Measurements from ENCODE around the gene ANKRD6.

ANKRD6 gene

GRCh38 chr6:89468998-89469397 lies 36.0 kb downstream of the ANKRD6 start:
- POLR2A ChIA-PET, result no interaction called here
- no peak overlapping the region for H3K4me3 ChIP-seq (ENCODE audit: low read depth, low read length)
- TF ChIP-seq, protein P1, sequence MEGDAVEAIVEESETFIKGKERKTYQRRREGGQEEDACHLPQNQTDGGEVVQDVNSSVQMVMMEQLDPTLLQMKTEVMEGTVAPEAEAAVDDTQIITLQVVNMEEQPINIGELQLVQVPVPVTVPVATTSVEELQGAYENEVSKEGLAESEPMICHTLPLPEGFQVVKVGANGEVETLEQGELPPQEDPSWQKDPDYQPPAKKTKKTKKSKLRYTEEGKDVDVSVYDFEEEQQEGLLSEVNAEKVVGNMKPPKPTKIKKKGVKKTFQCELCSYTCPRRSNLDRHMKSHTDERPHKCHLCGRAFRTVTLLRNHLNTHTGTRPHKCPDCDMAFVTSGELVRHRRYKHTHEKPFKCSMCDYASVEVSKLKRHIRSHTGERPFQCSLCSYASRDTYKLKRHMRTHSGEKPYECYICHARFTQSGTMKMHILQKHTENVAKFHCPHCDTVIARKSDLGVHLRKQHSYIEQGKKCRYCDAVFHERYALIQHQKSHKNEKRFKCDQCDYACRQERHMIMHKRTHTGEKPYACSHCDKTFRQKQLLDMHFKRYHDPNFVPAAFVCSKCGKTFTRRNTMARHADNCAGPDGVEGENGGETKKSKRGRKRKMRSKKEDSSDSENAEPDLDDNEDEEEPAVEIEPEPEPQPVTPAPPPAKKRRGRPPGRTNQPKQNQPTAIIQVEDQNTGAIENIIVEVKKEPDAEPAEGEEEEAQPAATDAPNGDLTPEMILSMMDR (IDR thresholded peaks at IDR 0.05; ENCODE audit: insufficient read depth, low read length, missing control alignments), result no peak
- CTCF ChIA-PET, result interaction anchor here (0.6 to 1.2 kb wide), 2 partner anchors 97 to 1539 kb away, joined by 3 to 5 read pairs; no protein-coding TSS in a partner anchor
- no peak for DNase-seq (ENCODE audit: low read depth, low spot score)

DNA sequence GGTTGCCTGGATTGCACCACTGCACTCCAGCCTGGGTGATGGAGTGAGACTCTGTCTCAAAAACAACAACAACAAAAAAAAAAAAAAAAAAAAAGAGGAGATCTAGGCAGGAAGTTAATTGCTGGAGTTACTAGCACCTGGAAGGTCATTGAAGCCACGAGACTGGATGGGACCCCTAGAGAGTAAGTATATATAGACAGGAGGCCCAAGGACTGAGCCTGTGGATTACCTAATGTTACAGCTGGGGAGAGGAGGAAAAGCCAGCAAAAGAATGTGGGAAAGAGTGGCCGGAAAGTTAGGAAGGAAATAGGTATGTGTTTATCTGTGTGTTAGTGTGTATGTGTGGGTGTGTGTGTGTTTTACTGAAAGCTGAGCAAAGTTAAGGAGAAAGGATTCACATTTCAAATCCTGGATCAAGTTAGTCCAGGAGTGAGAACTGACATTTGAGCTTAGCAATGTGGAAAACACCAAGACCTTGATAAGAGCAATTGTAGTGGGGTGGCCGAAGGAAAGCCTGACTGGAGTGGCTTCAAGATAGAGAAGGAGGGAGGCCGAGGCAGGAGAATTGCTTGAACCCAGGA lies 38.4 kb downstream of the ANKRD6 start:
- TF ChIP-seq, protein P1 (IDR thresholded peaks at IDR 0.05; ENCODE audit: insufficient read depth, low read length, missing control alignments), result no peak
- no peak overlapping the region for H3K4me3 ChIP-seq (ENCODE audit: low read depth, low read length)
- CTCF ChIA-PET, result no interaction called here
- no peak for DNase-seq (ENCODE audit: low read depth, low spot score)
- POLR2A ChIA-PET, result no interaction called here

DNA sequence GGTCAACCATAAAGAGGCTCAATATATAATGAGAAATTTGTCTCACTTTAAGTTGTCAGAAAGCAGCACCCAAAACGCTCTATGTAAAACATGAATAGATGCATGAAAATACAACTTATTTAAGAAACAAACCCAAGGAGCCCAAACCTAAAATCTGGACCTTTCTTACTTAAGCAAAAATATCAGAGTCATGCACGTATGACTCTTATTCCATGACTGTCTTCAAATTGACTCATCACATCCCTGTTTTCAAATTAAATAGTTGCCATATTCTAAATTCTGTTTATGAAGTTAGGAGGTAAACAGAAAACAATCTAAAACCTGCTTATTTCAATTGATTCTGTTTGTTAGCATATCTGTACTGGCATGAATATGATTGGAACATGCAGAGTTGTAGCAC lies 42.1 kb downstream of the ANKRD6 start:
- TF ChIP-seq, protein P1 (IDR thresholded peaks at IDR 0.05; ENCODE audit: insufficient read depth, low read length, missing control alignments), result no peak
- H3K4me3 ChIP-seq (ENCODE audit: low read depth, low read length), result no peak overlapping the region
- POLR2A ChIA-PET, result no interaction called here
- no peak for DNase-seq (ENCODE audit: low read depth, low spot score)
- CTCF ChIA-PET, result no interaction called here

DNA sequence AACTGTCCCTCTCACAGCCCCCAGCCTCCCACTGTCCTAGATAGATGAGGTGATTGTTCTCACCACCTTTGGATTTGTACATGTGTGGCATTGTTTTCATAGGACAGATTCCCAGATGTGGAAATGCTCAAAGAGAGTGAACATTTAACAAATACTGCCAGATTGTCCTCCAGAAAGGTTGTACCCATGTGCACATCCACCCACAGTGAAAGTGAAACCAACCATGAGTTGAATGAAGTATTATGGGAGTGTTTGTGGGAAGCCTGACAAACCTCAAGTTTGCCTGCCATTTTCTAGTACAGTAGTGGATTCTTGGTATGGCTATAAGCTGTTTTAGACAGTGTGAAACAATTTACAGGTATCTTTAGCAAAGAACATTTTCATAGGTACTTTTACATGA lies 42.7 kb downstream of the ANKRD6 start:
- no peak for DNase-seq (ENCODE audit: low read depth, low spot score)
- CTCF ChIA-PET, result no interaction called here
- H3K4me3 ChIP-seq (ENCODE audit: low read depth, low read length), result no peak overlapping the region
- POLR2A ChIA-PET, result no interaction called here
- TF ChIP-seq, protein P1 (IDR thresholded peaks at IDR 0.05; ENCODE audit: insufficient read depth, low read length, missing control alignments), result no peak

- CTCF ChIA-PET, result interaction anchor here (1.3 kb wide), 1 partner anchor 13 kb away, joined by 4 read pairs; no protein-coding TSS in a partner anchor
- POLR2A ChIA-PET, result no interaction called here
- no peak overlapping the region for H3K4me3 ChIP-seq (ENCODE audit: low read depth, low read length)
- no peak for DNase-seq (ENCODE audit: low read depth, low spot score)
- TF ChIP-seq, protein P1 (IDR thresholded peaks at IDR 0.05; ENCODE audit: insufficient read depth, low read length, missing control alignments), result no peak
Measured at GRCh38 chr6:89479897-89480296, 46.9 kb downstream of the ANKRD6 start.

DNA sequence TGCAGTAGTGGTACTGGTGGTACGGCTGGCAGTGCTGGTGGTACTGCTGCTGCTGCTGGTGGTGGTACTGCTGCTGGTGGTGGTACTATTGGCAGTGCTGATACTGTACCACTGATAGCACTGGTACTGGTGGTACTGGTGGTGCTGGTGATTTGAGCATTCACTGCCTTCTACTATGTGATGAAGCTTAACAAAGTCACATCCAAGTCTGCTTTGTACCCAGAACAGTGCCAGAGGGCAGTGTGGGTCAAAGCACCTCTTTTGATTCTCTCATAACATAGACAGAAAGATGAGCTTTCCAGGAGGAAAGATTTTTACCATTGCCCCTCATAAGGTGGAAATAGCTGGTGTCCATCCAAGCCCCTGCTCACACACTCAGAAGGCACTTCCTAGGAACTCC lies 48.7 kb downstream of the ANKRD6 start:
- ChIA-PET POLR2A (no interaction called here), CTCF (no interaction called here)
- TF ChIP-seq, protein P1 (IDR thresholded peaks at IDR 0.05; ENCODE audit: insufficient read depth, low read length, missing control alignments), result no peak
- DNase-seq (ENCODE audit: low read depth, low spot score), result no peak
- no peak overlapping the region for H3K4me3 ChIP-seq (ENCODE audit: low read depth, low read length)

All from AG04449 (cell line).